PFSK-1 (cell line): Measurements from ENCODE around the gene SLX9.

Experiments
- SIN3A ChIP-seq: IDR thresholded peaks from 2 replicates; pipeline ENCODE4 v1.6.1; 2012; ENCODE audit warnings: mild to moderate bottlenecking, low read length, moderate library complexity, borderline replicate concordance; ENCODE audit not compliant: insufficient read depth
- TAF1 ChIP-seq: IDR thresholded peaks from 2 replicates; pipeline ENCODE4 v1.6.1; 2012; ENCODE audit warnings: low read length, control low read depth, borderline replicate concordance; ENCODE audit not compliant: insufficient read depth
- TF ChIP-seq, protein P1 (sequence below), 2 experiments: IDR thresholded peaks; 2 replicates each; pipeline versions ENCODE4 v1.6.1 to v1.8.0; 2011 to 2012; ENCODE audit warnings: low read depth in 2 of 2, low read length in 2 of 2, control low read depth in 1 of 2, inconsistent platforms in 1 of 2, mild to moderate bottlenecking in 1 of 2, moderate library complexity in 1 of 2; ENCODE audit not compliant: insufficient read depth in 1 of 2

DNA sequence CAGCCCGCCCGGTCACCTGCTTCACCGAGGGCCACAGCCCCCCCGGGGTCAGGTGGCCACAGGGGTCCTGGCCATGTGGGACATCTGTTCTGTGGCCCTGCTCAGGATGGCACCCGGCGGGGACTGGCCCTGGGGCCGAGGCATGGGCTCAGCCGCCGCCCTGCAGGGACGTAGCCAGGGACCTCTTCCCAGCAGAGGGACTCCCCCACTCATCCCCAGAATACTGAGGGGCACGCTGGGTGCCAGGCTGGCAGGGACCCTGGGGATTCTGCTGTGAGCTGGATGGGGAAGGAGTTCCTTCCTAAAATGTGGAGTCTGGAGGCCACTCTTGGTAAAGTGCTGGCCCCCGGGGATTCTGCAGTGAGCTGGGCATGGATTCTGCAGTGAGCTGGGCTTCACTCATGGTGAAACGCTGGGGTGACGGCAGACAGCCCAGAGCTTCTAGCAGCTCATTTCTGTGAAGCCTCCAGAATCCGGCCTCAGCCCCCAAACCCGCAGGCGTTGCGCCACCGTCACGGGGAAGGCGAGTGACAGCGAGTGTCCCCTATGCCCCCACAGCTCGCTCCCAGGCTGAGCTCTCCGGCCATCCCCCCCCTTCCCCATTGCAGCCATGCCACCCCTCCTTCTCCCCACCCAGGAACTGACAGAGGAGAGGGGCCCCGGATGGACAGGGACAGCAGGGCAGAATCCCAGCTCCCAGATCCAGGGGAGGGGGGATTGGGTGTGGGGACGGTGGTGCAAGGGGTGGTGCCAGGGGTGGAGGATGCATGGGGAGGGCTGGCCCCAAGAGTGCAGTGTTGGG, 20.5 kb upstream of the SLX9 start:
- TF ChIP-seq SIN3A (no peak), TAF1 (no peak)
- TF ChIP-seq, protein P1, sequence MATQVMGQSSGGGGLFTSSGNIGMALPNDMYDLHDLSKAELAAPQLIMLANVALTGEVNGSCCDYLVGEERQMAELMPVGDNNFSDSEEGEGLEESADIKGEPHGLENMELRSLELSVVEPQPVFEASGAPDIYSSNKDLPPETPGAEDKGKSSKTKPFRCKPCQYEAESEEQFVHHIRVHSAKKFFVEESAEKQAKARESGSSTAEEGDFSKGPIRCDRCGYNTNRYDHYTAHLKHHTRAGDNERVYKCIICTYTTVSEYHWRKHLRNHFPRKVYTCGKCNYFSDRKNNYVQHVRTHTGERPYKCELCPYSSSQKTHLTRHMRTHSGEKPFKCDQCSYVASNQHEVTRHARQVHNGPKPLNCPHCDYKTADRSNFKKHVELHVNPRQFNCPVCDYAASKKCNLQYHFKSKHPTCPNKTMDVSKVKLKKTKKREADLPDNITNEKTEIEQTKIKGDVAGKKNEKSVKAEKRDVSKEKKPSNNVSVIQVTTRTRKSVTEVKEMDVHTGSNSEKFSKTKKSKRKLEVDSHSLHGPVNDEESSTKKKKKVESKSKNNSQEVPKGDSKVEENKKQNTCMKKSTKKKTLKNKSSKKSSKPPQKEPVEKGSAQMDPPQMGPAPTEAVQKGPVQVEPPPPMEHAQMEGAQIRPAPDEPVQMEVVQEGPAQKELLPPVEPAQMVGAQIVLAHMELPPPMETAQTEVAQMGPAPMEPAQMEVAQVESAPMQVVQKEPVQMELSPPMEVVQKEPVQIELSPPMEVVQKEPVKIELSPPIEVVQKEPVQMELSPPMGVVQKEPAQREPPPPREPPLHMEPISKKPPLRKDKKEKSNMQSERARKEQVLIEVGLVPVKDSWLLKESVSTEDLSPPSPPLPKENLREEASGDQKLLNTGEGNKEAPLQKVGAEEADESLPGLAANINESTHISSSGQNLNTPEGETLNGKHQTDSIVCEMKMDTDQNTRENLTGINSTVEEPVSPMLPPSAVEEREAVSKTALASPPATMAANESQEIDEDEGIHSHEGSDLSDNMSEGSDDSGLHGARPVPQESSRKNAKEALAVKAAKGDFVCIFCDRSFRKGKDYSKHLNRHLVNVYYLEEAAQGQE (IDR thresholded peaks at IDR 0.05; ENCODE audit: insufficient read depth in 1 of 2, low read depth in 2 of 2, low read length in 2 of 2), result no peak
